GM12878 (cell line): Measurements from ENCODE around the gene AOPEP. TPM values are rescaled to one million over a fixed set of nuclear protein-coding genes. Genes with fewer than 3 reads are reported as not detected.
"Not testable (repeated sequence)": the region's sequence is repeated elsewhere in the genome, so short reads cannot be mapped to it uniquely, and the experiment has no call there.

ENCODE experiments used
- ATAC-seq: fragments of 200-7000 bp; cut with Tn5 transposase; 3 replicates; pipeline ENCODE4 v1.9.1; 2020; ENCODE audit warnings: mild to moderate bottlenecking, moderate library complexity
- BruUV-seq: library from RNA; stranded (reverse); fragments of 400-500 nt; replicated peaks from 2 replicates; lab custom pipeline; 2021; lab: Mats Ljungman, UMichigan
- CTCF ChIA-PET: fragments of 300-600 bp; sonication (Branson Sonifier 250); formaldehyde crosslinking; extraction: SDS; loops from one replicate; lab custom pipeline; 2021; ENCODE audit warnings: inconsistent platforms; lab: Yijun Ruan, JAX
- POLR2A ChIA-PET: fragments of 350-600 bp; formaldehyde crosslinking; extraction: SDS; loops from one replicate; lab custom pipeline; 2021; ENCODE audit warnings: inconsistent platforms; lab: Charles Lee
- RAD21 ChIA-PET: fragments of 300-600 bp; sonication (Branson Sonifier 250); formaldehyde crosslinking; loops from one replicate; lab custom pipeline; 2023; ENCODE audit warnings: antibody characterized with exemption; ENCODE audit not compliant: unreplicated experiment; lab: Charles Lee
- SMC1A ChIA-PET: fragments of 300-600 bp; sonication (Branson Sonifier 250); formaldehyde crosslinking; loops from one replicate; lab custom pipeline; 2023; ENCODE audit not compliant: unreplicated experiment, uncharacterized antibody; lab: Charles Lee
- DNase-seq: peaks from one replicate; pipeline ENCODE4 v3.0.0-alpha.2; 2011; ENCODE audit warnings: low read depth, low spot score
- FAIRE-seq: peaks from 3 replicates; lab custom pipeline; 2011; peaks lifted over from hg19 to GRCh38; lab: Jason Lieb, UNC
- H2AFZ ChIP-seq: 2 replicates; pipeline ENCODE4 v1.6.0; 2011; ENCODE audit warnings: low read depth, low read length, control low read depth; ENCODE audit not compliant: control insufficient read depth
- H3K27ac ChIP-seq: 2 replicates; pipeline ENCODE4 v1.5.1; 2011; ENCODE audit warnings: control low read depth; ENCODE audit not compliant: control insufficient read depth, insufficient read depth
- H3K27me3 ChIP-seq, 2 experiments: replicated peaks in 1 of 2; 2 replicates each; pipeline versions ENCODE4 v1.6.0 to v1.6.1; 2011; ENCODE audit warnings: low read length in 1 of 2; ENCODE audit not compliant: control insufficient read depth in 2 of 2, insufficient read depth in 2 of 2
- H3K36me3 ChIP-seq, 2 experiments: 2 replicates each; pipeline ENCODE4 v1.5.1; 2011; ENCODE audit warnings: low read length in 1 of 2; ENCODE audit not compliant: control insufficient read depth in 2 of 2, insufficient read depth in 2 of 2
- H3K4me1 ChIP-seq: 2 replicates; pipeline ENCODE4 v1.6.1; 2011; ENCODE audit warnings: mild to moderate bottlenecking, low read length, moderate library complexity, mixed read lengths; ENCODE audit not compliant: control insufficient read depth, insufficient read depth
- H3K4me2 ChIP-seq: 2 replicates; pipeline ENCODE4 v1.6.0; 2011; ENCODE audit warnings: control low read depth; ENCODE audit not compliant: control insufficient read depth, insufficient read depth
- H3K4me3 ChIP-seq: fragments of 200-600 bp; sonication (generic); 2 replicates; pipeline ENCODE4 v1.5.1; 2016
- H3K79me2 ChIP-seq: 2 replicates; pipeline ENCODE4 v1.6.0; 2011; ENCODE audit warnings: low read length; ENCODE audit not compliant: control insufficient read depth, insufficient read depth
- H3K9ac ChIP-seq: 2 replicates; pipeline ENCODE4 v1.8.0; 2011; ENCODE audit warnings: low read length, control low read depth, mixed read lengths; ENCODE audit not compliant: control insufficient read depth, insufficient read depth
- H3K9me3 ChIP-seq: replicated peaks from 3 replicates; pipeline ENCODE4 v1.5.1; 2011; ENCODE audit warnings: mild to moderate bottlenecking, low read length; ENCODE audit not compliant: control insufficient read depth, insufficient read depth
- H4K20me1 ChIP-seq: 2 replicates; pipeline ENCODE4 v1.6.0; 2011; ENCODE audit not compliant: control insufficient read depth, insufficient read depth
- FOXK2 ChIP-seq: fragments of 450-650 bp; IDR thresholded peaks from 2 replicates; pipeline ENCODE4 v1.6.1; 2017; ENCODE audit warnings: mild to moderate bottlenecking, moderate library complexity
- HCFC1 ChIP-seq: fragments of 150-350 bp; IDR thresholded peaks from 2 replicates; pipeline ENCODE4 v1.6.1; 2014; ENCODE audit warnings: low read length
- MEF2B ChIP-seq: fragments of 450-650 bp; IDR thresholded peaks from 2 replicates; pipeline ENCODE4 v1.6.1; 2018; ENCODE audit warnings: mild to moderate bottlenecking, moderate library complexity; ENCODE audit not compliant: partially characterized antibody, poor library complexity, severe bottlenecking
- TCF3 ChIP-seq: IDR thresholded peaks from 2 replicates; pipeline ENCODE4 v1.6.1; 2012; ENCODE audit warnings: low read depth, mild to moderate bottlenecking, low read length, borderline replicate concordance; ENCODE audit not compliant: insufficient read depth
- WGBS: methylation state at CpG from one replicate; pipeline ENCODE4 v1.1.6; 2016; ENCODE audit warnings: low lambda C conversion rate; ENCODE audit not compliant: insufficient replicate concordance, insufficient coverage; ENCODE audit errors: missing lambda C conversion rate; 5-methylcytosine and 5-hydroxymethylcytosine counted together
- in situ Hi-C: fragments of 300-500 bp; cut with MboI; formaldehyde crosslinking; loops from 9 replicates; pipeline ENCODE4 v1.14.3; 2018; ENCODE audit warnings: mixed read lengths
- intact Hi-C: fragments of 100-400 bp; cut with micrococcal nuclease; formaldehyde crosslinking; loops from one replicate; pipeline ENCODE4 v1.14.2; 2022; ENCODE audit not compliant: unreplicated experiment
- polyA plus RNA-seq, 11 experiments: library from polyadenylated mRNA; depleted of rRNA in 4 of 11; unstranded in 6 of 11; stranded (reverse) in 5 of 11; fragments of >200 nt; fragmentation: Nextera tagmentation in 4 of 11; fragmentation: Illumina TruSeq in 1 of 11; extraction: Ambion mirVana in 4 of 11; extraction: Trizol in 1 of 11; gene quantifications; 1 replicate in 1 of 11; 2 replicates in 10 of 11; pipeline versions ENCODE4 v1.2.1 to v1.2.3, GENCODE V29; 2011 to 2016; ENCODE audit warnings: inconsistent platforms in 2 of 11, missing spikeins in 2 of 11, low read depth in 1 of 11
- total RNA-seq, 4 experiments: library from RNA; depleted of rRNA in 3 of 4; stranded (reverse); fragments of >200 nt in 3 of 4; fragmentation: Illumina TruSeq in 1 of 4; extraction: Trizol in 1 of 4; gene quantifications; 2 replicates each; pipeline versions ENCODE4 v1.2.1 to v1.2.3, GENCODE V29; 2013 to 2021

Gene AOPEP
- total and polyA plus RNA-seq, 10 of the 15 experiments (the other 5 are each of a cell fraction or from before 2014, with no cell fraction given), result 2.3 to 16.9 (median 10.1) TPM

GRCh38 chr9:94847486-94847885, 121.0 kb downstream of the AOPEP start (continued):
- TF ChIP-seq HCFC1 (no peak), MEF2B (no peak), FOXK2 (no peak), TCF3 (no peak)

GRCh38 chr9:94848791-94849190, 122.3 kb downstream of the AOPEP start:
- WGBS, result 83% methylated on average over 10 of the region's 10 CpGs
- H3K4me3 ChIP-seq, H4K20me1 ChIP-seq, RAD21 ChIA-PET, H3K27me3 ChIP-seq, H3K36me3 ChIP-seq, H2AFZ ChIP-seq, ATAC-seq, H3K79me2 ChIP-seq, H3K27ac ChIP-seq, H3K4me2 ChIP-seq, H3K9me3 ChIP-seq, H3K9ac ChIP-seq, H3K4me1 ChIP-seq, in situ Hi-C loops, DNase-seq, FAIRE-seq, intact Hi-C loops, BruUV-seq: not testable (repeated sequence)
- ChIA-PET SMC1A (interaction anchor here (0.9 to 1.3 kb wide), 3 partner anchors 9 to 49 kb away, joined by 3 to 4 read pairs (median 4); no protein-coding TSS in a partner anchor), CTCF (interaction anchor here (0.7 to 1.0 kb wide), 2 partner anchors 11 to 1760 kb away, joined by 3 read pairs; no protein-coding TSS in a partner anchor), POLR2A (interaction anchor here (0.7 kb wide), 1 partner anchor 88 kb away, joined by 7 read pairs; no protein-coding TSS in a partner anchor)
